ENCODE results near the gene COA7. TPM values are rescaled to one million over a fixed set of nuclear protein-coding genes. Genes with fewer than 3 reads are reported as not detected.

Gene COA7
- total and polyA plus RNA-seq, 2 experiments from 2014 or later, result 8.9 to 19.0 TPM

GRCh38 chr1:52668711-52669110 is 29.4 kb downstream of the COA7 start:
- Histone ChIP-seq H3K79me2 (no peaks in the 10 kb centered on the region), H3K4me2 (no peak overlapping the region), H2AFZ (no peak overlapping the region), H4K20me1 (ENCODE audit: insufficient read depth, poor library complexity, severe bottlenecking) (no peaks in the 10 kb centered on the region), H3K36me3 (replicated peaks; ENCODE audit: insufficient read depth, low read depth) (no peaks in the 10 kb centered on the region), H3K9me3 (ENCODE audit: low read depth) (no peaks in the 10 kb centered on the region), H3K4me1 (ENCODE audit: insufficient read depth) (peaks cover 11% of the 10 kb centered on the region), H3K27ac (no peak overlapping the region), H3K27me3 (no peaks in the 10 kb centered on the region), H3K9me2 (replicated peaks; ENCODE audit: insufficient read depth) (no peaks in the 10 kb centered on the region), H3K4me3 (no peak overlapping the region)
- 92% methylated on average over 2 of the region's 2 CpGs for WGBS (ENCODE audit: low lambda C conversion rate, missing lambda C conversion rate)
- DNase-seq (ENCODE audit: low spot score), result no peak
- TF ChIP-seq EZH2 (IDR thresholded peaks at IDR 0.05; ENCODE audit: borderline replicate concordance) (no peak), EZH2phosphoT487 (IDR thresholded peaks at IDR 0.05; ENCODE audit: low read depth, severe bottlenecking, unreplicated experiment) (no peak), CTCF (IDR thresholded peaks at IDR 0.05; ENCODE audit: poor library complexity) (no peak)

GRCh38 chr1:52667984-52668383 is 30.2 kb downstream of the COA7 start:
- Histone ChIP-seq H3K4me2 (no peak overlapping the region), H3K9me2 (replicated peaks; ENCODE audit: insufficient read depth) (no peaks in the 10 kb centered on the region), H3K27me3 (no peaks in the 10 kb centered on the region), H3K27ac (no peak overlapping the region), H3K4me3 (no peak overlapping the region), H3K36me3 (replicated peaks; ENCODE audit: insufficient read depth, low read depth) (no peaks in the 10 kb centered on the region), H3K9me3 (ENCODE audit: low read depth) (no peaks in the 10 kb centered on the region), H3K79me2 (no peaks in the 10 kb centered on the region), H2AFZ (no peak overlapping the region), H4K20me1 (ENCODE audit: insufficient read depth, poor library complexity, severe bottlenecking) (no peaks in the 10 kb centered on the region), H3K4me1 (ENCODE audit: insufficient read depth) (peaks cover 19% of the 10 kb centered on the region)
- DNase-seq (ENCODE audit: low spot score), result no peak
- 86% methylated on average over 3 of the region's 3 CpGs for WGBS (ENCODE audit: low lambda C conversion rate, missing lambda C conversion rate)
- TF ChIP-seq EZH2 (IDR thresholded peaks at IDR 0.05; ENCODE audit: borderline replicate concordance) (no peak), EZH2phosphoT487 (IDR thresholded peaks at IDR 0.05; ENCODE audit: low read depth, severe bottlenecking, unreplicated experiment) (no peak), CTCF (IDR thresholded peaks at IDR 0.05; ENCODE audit: poor library complexity) (no peak)

GRCh38 chr1:52667290-52667689 is 30.9 kb downstream of the COA7 start:
- 89% methylated on average over 5 of the region's 5 CpGs for WGBS (ENCODE audit: low lambda C conversion rate, missing lambda C conversion rate)
- peaks cover 20% of the 10 kb centered on the region for H3K4me1 ChIP-seq (ENCODE audit: insufficient read depth)
- no peaks in the 10 kb centered on the region for H3K36me3 ChIP-seq (replicated peaks; ENCODE audit: insufficient read depth, low read depth)
- H3K9me2 ChIP-seq (replicated peaks; ENCODE audit: insufficient read depth), result no peaks in the 10 kb centered on the region
- no peaks in the 10 kb centered on the region for H4K20me1 ChIP-seq (ENCODE audit: insufficient read depth, poor library complexity, severe bottlenecking)
- no peaks in the 10 kb centered on the region for H3K79me2 ChIP-seq
- no peak overlapping the region for H2AFZ ChIP-seq
- no peak overlapping the region for H3K4me2 ChIP-seq
- no peaks in the 10 kb centered on the region for H3K27me3 ChIP-seq
- DNase-seq (ENCODE audit: low spot score), result no peak
- no peak for TF ChIP-seq EZH2phosphoT487 (IDR thresholded peaks at IDR 0.05; ENCODE audit: low read depth, severe bottlenecking, unreplicated experiment)
- no peak for TF ChIP-seq EZH2 (IDR thresholded peaks at IDR 0.05; ENCODE audit: borderline replicate concordance)
- no peak for TF ChIP-seq CTCF (IDR thresholded peaks at IDR 0.05; ENCODE audit: poor library complexity)
- no peaks in the 10 kb centered on the region for H3K9me3 ChIP-seq (ENCODE audit: low read depth)
- no peak overlapping the region for H3K27ac ChIP-seq
- no peak overlapping the region for H3K4me3 ChIP-seq

Data from hepatocyte (in vitro differentiated cells).